PC-3 (cell line): Measurements from ENCODE around the gene EXOC2. TPM values are rescaled to one million over a fixed set of nuclear protein-coding genes. Genes with fewer than 3 reads are reported as not detected.

ENCODE experiments used
- ATAC-seq: fragments of 200-7000 bp; cut with Tn5 transposase; 2 replicates; pipeline ENCODE4 v1.9.1; 2020; ENCODE audit warnings: mild to moderate bottlenecking, moderate library complexity
- BruUV-seq: library from RNA; stranded (reverse); fragments of 400-500 nt; replicated peaks from 2 replicates; lab custom pipeline; 2021; lab: Mats Ljungman, UMichigan
- CTCF ChIA-PET: fragments of 300-600 bp; sonication (Branson Sonifier 250); formaldehyde crosslinking; loops from one replicate; lab custom pipeline; 2022; ENCODE audit warnings: antibody characterized with exemption; lab: Charles Lee
- POLR2A ChIA-PET: fragments of 300-600 bp; sonication (Branson Sonifier 250); formaldehyde crosslinking; loops from one replicate; lab custom pipeline; 2022; ENCODE audit warnings: antibody characterized with exemption; ENCODE audit not compliant: unreplicated experiment; lab: Charles Lee
- DNase-seq: peaks from one replicate; pipeline ENCODE4 v3.0.0-alpha.2; 2015
- H2AFZ ChIP-seq: fragments of 300-600 bp; sonication (generic); 2 replicates; pipeline ENCODE4 v1.6.0; 2016; ENCODE audit warnings: antibody characterized with exemption, low read length
- H3F3A ChIP-seq: fragments of 300-600 bp; sonication (generic); one replicate; pipeline ENCODE4 v1.6.0; 2017; ENCODE audit warnings: antibody characterized with exemption, low read length, control low read depth, mild to moderate bottlenecking; ENCODE audit not compliant: unreplicated experiment
- H3K27ac ChIP-seq: fragments of 300-600 bp; sonication (generic); 2 replicates; pipeline ENCODE4 v1.5.1; 2016; ENCODE audit warnings: mild to moderate bottlenecking, low read length
- H3K27me3 ChIP-seq: fragments of 300-600 bp; sonication (generic); 2 replicates; pipeline ENCODE4 v1.6.1; 2016; ENCODE audit warnings: low read length, mixed read lengths
- H3K36me3 ChIP-seq: fragments of 300-600 bp; sonication (generic); 2 replicates; pipeline ENCODE4 v1.6.1; 2016; ENCODE audit warnings: low read depth, mixed run types, low read length, mixed read lengths
- H3K4me1 ChIP-seq: fragments of 300-600 bp; sonication (generic); 2 replicates; pipeline ENCODE4 v1.5.1; 2016; ENCODE audit warnings: low read length; ENCODE audit not compliant: insufficient read depth
- H3K4me2 ChIP-seq: fragments of 300-600 bp; sonication (generic); 2 replicates; pipeline ENCODE4 v1.6.0; 2016; ENCODE audit warnings: low read length
- H3K4me3 ChIP-seq: fragments of 300-600 bp; sonication (generic); 2 replicates; pipeline ENCODE4 v1.5.1; 2016; ENCODE audit warnings: mild to moderate bottlenecking, low read length, mixed read lengths
- H3K79me2 ChIP-seq: fragments of 300-600 bp; sonication (generic); 2 replicates; pipeline ENCODE4 v1.6.1; 2017; ENCODE audit warnings: low read length, mixed read lengths
- H3K9ac ChIP-seq: fragments of 300-600 bp; sonication (generic); 2 replicates; pipeline ENCODE4 v1.6.0; 2016; ENCODE audit warnings: mild to moderate bottlenecking, low read length
- H3K9me2 ChIP-seq: fragments of 300-600 bp; sonication (generic); replicated peaks from 2 replicates; pipeline ENCODE4 v1.6.1; 2016; ENCODE audit warnings: mixed run types, low read length, mixed read lengths
- H3K9me3 ChIP-seq: fragments of 300-600 bp; sonication (generic); 2 replicates; pipeline ENCODE4 v1.6.1; 2016; ENCODE audit warnings: low read length, mixed read lengths
- H4K20me1 ChIP-seq: fragments of 300-600 bp; sonication (generic); 2 replicates; pipeline ENCODE4 v1.6.1; 2016; ENCODE audit warnings: low read length, mixed read lengths
- CTCF ChIP-seq: fragments of 300-600 bp; sonication (generic); conservative IDR thresholded peaks from 2 replicates; pipeline ENCODE4 v1.5.1; 2017; ENCODE audit warnings: antibody characterized with exemption, low read depth, mild to moderate bottlenecking, low read length
- EZH2 ChIP-seq: fragments of 300-600 bp; sonication (generic); IDR thresholded peaks from one replicate; pipeline ENCODE4 v1.6.1; 2017; ENCODE audit warnings: antibody characterized with exemption, mild to moderate bottlenecking, low read length; ENCODE audit not compliant: unreplicated experiment
- EZH2phosphoT487 ChIP-seq: fragments of 300-600 bp; sonication (generic); IDR thresholded peaks from 2 replicates; pipeline ENCODE4 v1.6.1; 2018; ENCODE audit warnings: mild to moderate bottlenecking, antibody characterized with exemption, low read length, borderline replicate concordance
- intact Hi-C: fragments of 100-400 bp; cut with micrococcal nuclease; formaldehyde crosslinking; loops from 2 replicates; pipeline ENCODE4 v1.9.0; 2023
- total RNA-seq: library from RNA; depleted of rRNA; stranded (reverse); fragments of >200 nt; gene quantifications from 2 replicates; pipeline ENCODE4 v1.2.3, GENCODE V29; 2014

The EXOC2 gene
- total RNA-seq, 1 experiment from 2014 or later, result 27.7 TPM

GRCh38 chr6:701700-702479 lies 9.0 kb upstream of the EXOC2 start:
- H3F3A ChIP-seq, result no peaks in the 10 kb centered on the region
- no peaks in the 10 kb centered on the region for H3K79me2 ChIP-seq
- H3K9ac ChIP-seq, result no peak overlapping the region
- H3K27ac ChIP-seq, result no peak overlapping the region
- peaks cover 28% of the 10 kb centered on the region for H3K4me1 ChIP-seq
- H3K36me3 ChIP-seq, result no peaks in the 10 kb centered on the region
- no peaks in the 10 kb centered on the region for H3K9me3 ChIP-seq
- H3K4me2 ChIP-seq, result no peak overlapping the region
- no peak overlapping the region for H2AFZ ChIP-seq
- CTCF ChIA-PET, result no interaction called here
- H3K27me3 ChIP-seq, result no peaks in the 10 kb centered on the region
- ATAC-seq (no peak), DNase-seq (no peak)
- intact Hi-C loops, result loop anchor here (5.0 kb wide), 1 partner anchor 85 kb away; no protein-coding TSS in a partner anchor
- H4K20me1 ChIP-seq, result no peaks in the 10 kb centered on the region
- TF ChIP-seq CTCF (peak; percentile 35), EZH2phosphoT487 (no peak), EZH2 (no peak)
- no peaks in the 10 kb centered on the region for H3K9me2 ChIP-seq
- BruUV-seq, result no TSS peak
- POLR2A ChIA-PET, result interaction anchor here (0.6 kb wide), 1 partner anchor 15 kb away, joined by 14 read pairs; no protein-coding TSS in a partner anchor
- H3K4me3 ChIP-seq, result no peak overlapping the region

GRCh38 chr6:701215-701614 lies 8.3 kb upstream of the EXOC2 start:
- Histone ChIP-seq H2AFZ (no peak overlapping the region), H3K9ac (no peak overlapping the region), H3K9me3 (no peaks in the 10 kb centered on the region), H3K36me3 (no peaks in the 10 kb centered on the region), H3K27me3 (no peaks in the 10 kb centered on the region), H3K27ac (no peak overlapping the region), H3K4me3 (no peak overlapping the region), H4K20me1 (no peaks in the 10 kb centered on the region), H3K9me2 (no peaks in the 10 kb centered on the region), H3K4me2 (no peak overlapping the region), H3K79me2 (no peaks in the 10 kb centered on the region), H3F3A (no peaks in the 10 kb centered on the region), H3K4me1 (peaks cover 26% of the 10 kb centered on the region)
- intact Hi-C loops, result loop anchor here (5.0 kb wide), 1 partner anchor 84 kb away; no protein-coding TSS in a partner anchor
- TF ChIP-seq EZH2 (no peak), EZH2phosphoT487 (no peak), CTCF (no peak)
- DNase-seq, result no peak
- no peak for ATAC-seq
- no TSS peak for BruUV-seq
- ChIA-PET POLR2A (no interaction called here), CTCF (no interaction called here)

GRCh38 chr6:700490-700889 lies 7.6 kb upstream of the EXOC2 start:
- Histone ChIP-seq H3K27me3 (no peaks in the 10 kb centered on the region), H3K4me3 (no peak overlapping the region), H3K9me3 (no peaks in the 10 kb centered on the region), H3K27ac (no peak overlapping the region), H3K9ac (no peak overlapping the region), H3K36me3 (no peaks in the 10 kb centered on the region), H3K79me2 (no peaks in the 10 kb centered on the region), H3F3A (no peaks in the 10 kb centered on the region), H3K4me2 (no peak overlapping the region), H3K4me1 (peaks cover 24% of the 10 kb centered on the region), H2AFZ (no peak overlapping the region), H4K20me1 (no peaks in the 10 kb centered on the region), H3K9me2 (no peaks in the 10 kb centered on the region)
- BruUV-seq, result no TSS peak
- ATAC-seq (no peak), DNase-seq (no peak)
- TF ChIP-seq EZH2phosphoT487 (no peak), CTCF (no peak), EZH2 (no peak)
- intact Hi-C loops, result loop anchor here (5.0 kb wide), 1 partner anchor 83 kb away; no protein-coding TSS in a partner anchor
- CTCF ChIA-PET, result no interaction called here
- POLR2A ChIA-PET, result no interaction called here
